GM10266 (cell line): ENCODE data around the gene PACRG.

ENCODE experiments used
- DNase-seq: peaks from one replicate; pipeline ENCODE4 v3.0.0; 2012; ENCODE audit errors: extremely low spot score
- CTCF ChIP-seq: IDR thresholded peaks from 2 replicates; pipeline ENCODE4 v1.5.1; 2012; ENCODE audit warnings: mild to moderate bottlenecking, low read depth; ENCODE audit not compliant: control insufficient read depth, insufficient read depth; ENCODE audit errors: missing control alignments

The PACRG gene

DNA sequence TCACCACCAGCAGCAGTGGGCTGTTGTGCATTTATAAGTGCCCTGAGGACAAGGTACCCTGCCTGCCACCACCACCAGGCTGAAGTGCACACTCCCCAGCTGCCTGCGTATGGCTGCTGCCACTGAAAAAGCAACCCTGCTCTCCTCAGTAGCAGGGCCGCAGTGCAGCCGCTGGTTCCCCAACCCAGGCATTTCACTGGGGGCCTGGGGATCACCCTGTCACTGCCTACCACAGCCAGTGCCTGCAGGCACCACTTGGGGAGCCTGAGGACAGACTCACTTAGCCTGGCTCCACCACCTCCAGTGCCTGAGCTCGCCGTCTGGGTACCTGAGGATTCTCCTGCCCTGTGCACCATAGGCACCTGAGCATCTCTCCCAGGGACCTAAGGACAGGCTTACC is 215.6 kb downstream of the PACRG start:
- DNase-seq = no peak
- TF ChIP-seq CTCF = no peak

DNA sequence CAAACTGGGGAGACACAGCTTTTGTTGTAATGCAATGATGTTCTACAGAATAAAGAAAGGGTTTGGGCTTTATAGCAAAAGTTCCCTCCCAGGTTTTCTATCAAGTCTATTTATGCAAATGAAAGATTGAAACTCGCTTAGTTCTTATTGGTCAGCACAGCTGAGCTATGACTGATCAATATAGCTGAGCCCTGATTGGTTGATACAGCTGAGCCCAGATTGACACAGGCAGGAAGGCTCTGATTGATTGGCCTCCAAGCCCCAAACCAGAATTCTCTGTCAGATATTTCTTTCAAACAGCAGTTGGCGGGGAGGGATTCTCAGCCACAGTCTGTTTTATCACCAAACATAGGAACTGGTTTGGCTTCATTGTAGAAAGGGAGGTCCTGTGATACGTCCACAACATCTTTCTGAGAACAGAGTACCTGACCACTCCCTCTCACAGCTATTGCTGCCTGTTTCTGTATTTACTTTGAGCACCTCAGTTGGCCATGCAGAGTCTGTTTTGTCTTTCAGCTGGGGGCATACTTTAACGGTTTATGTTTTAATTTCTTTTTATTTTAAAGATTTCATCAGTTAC is 223.5 kb downstream of the PACRG start:
- DNase-seq = no peak
- TF ChIP-seq CTCF = no peak

DNA sequence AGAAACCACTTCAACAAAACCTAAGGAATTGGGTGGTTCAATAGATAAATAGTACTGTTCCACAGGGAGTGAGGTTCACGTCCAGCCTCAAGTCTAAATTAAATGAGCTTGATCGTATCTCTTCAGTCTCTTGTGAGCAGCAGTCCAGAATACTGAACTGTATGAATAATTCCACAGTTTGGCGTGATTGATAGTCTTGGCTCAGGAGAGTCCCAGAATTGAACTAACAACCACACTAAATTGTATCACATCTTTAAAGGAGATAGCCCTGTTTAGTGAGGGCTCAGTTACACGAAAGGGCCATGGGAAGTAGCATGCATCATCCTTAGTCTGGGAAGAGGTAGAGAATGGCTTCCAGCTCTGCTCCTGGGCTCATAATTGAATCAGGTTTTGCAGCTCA is 224.6 kb downstream of the PACRG start:
- no peak for TF ChIP-seq CTCF
- DNase-seq = no peak

- no peak for TF ChIP-seq CTCF
- no peak for DNase-seq
Observed at GRCh38 chr6:162957062-162957461, 229.3 kb downstream of the PACRG start.

DNA sequence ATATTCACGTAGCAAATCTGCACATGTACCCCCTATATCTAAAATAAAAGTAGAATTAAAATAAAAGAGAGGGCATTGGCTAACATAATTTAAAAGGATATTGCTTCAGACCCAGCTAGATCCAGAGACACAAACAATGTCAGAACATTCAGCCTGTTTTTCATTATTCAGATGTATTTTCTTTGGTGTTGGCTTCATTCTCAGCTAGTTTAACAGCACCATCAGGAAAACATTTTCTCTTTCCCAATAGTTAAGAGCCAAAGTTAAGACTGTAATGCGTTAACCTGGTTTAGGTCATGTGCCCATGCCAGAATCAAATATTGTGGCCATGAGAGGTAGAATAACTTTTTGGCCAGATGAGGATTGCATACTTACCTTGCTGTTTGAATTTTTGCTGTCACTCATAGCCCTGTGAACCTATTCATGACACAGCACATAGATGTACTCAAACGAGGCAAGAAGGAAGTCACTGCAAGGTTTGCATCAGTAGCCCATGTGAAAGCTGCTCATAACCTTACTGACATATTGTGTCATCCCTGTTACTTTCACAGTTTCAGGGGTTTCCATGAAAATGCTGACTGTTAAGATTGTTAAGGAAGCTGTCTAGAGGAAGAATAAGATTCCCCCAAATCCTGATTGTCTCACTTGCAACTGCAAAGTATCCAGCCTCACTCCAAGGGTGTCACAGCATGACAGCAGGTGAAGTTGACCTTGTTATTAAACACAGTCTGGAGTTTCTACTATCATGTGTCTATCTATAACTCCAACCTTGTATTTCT is 233.1 kb downstream of the PACRG start:
- no peak for TF ChIP-seq CTCF
- DNase-seq = no peak

DNA sequence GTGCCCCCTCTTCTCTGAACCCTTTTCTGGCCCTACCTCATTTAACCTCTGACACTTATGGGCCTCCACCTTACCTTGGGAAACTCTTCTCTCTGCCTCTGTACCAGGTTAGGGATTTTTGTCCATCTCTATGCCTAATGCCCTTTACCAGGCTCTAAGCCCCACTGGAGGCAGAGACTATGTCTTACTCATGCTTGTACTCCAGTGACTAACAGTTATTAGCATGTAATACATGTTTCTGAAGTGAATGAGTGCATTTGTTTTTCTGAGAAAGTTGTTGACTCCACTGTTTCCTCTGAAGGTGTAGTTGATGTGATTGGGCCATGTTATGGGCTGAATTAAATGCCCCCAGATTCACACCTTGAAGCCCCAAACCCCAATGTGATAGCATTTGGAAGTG is 234.3 kb downstream of the PACRG start:
- DNase-seq = no peak
- TF ChIP-seq CTCF = no peak

- DNase-seq = no peak
- no peak for TF ChIP-seq CTCF
Observed at GRCh38 chr6:162963861-162964260, 236.1 kb downstream of the PACRG start.
